GM21786 (cell line): ENCODE results near the gene KRTAP10-11.
"Not testable (repeated sequence)": the region's sequence is repeated elsewhere in the genome, so short reads cannot be mapped to it uniquely, and the experiment has no call there.

ENCODE experiments used
- ATAC-seq: cut with Tn5 transposase; IDR thresholded peaks from one replicate; pipeline ENCODE4 v1.9.1; 2021; ENCODE audit not compliant: unreplicated experiment

The KRTAP10-11 gene, protein sequence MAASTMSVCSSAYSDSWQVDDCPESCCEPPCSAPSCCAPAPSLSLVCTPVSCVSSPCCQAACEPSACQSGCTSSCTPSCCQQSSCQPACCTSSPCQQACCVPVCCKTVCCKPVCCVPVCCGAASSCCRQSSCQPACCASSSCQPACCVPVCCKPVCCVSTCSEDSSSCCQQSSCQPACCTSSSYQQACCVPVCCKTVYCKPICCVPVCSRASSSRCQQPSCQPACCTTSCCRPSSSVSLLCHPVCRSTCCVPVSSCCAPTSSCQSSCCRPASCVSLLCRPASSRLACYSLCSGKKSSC

DNA sequence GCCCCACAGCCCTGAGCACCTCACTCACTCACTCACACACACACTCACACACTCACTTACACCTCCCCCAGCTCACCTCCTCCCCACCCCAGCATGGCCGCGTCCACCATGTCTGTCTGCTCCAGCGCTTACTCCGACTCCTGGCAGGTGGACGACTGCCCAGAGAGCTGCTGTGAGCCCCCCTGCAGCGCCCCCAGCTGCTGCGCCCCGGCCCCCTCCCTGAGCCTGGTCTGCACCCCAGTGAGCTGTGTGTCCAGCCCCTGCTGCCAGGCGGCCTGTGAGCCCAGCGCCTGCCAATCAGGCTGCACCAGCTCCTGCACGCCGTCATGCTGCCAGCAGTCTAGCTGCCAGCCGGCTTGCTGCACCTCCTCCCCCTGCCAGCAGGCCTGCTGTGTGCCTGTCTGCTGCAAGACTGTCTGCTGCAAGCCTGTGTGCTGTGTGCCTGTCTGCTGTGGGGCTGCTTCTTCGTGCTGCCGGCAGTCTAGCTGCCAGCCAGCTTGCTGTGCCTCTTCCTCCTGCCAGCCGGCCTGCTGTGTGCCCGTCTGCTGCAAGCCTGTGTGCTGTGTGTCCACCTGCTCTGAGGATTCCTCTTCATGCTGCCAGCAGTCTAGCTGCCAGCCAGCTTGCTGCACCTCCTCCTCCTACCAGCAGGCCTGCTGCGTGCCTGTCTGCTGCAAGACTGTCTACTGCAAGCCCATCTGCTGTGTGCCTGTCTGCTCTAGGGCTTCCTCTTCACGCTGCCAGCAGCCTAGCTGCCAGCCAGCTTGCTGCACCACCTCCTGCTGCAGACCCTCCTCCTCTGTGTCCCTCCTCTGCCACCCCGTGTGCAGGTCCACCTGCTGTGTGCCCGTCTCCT, at the start of gene KRTAP10-11:
Gene KRTAP10-11 (plus strand): TSS at position 49 of the 856 bp plus-strand sequence. CDS start 45 bp downstream, at position 94.
- not testable (repeated sequence) for ATAC-seq

- no peak for ATAC-seq
Observed at GRCh38 chr21:44598061-44598460, 48.2 kb upstream of the KRTAP10-11 start.

DNA sequence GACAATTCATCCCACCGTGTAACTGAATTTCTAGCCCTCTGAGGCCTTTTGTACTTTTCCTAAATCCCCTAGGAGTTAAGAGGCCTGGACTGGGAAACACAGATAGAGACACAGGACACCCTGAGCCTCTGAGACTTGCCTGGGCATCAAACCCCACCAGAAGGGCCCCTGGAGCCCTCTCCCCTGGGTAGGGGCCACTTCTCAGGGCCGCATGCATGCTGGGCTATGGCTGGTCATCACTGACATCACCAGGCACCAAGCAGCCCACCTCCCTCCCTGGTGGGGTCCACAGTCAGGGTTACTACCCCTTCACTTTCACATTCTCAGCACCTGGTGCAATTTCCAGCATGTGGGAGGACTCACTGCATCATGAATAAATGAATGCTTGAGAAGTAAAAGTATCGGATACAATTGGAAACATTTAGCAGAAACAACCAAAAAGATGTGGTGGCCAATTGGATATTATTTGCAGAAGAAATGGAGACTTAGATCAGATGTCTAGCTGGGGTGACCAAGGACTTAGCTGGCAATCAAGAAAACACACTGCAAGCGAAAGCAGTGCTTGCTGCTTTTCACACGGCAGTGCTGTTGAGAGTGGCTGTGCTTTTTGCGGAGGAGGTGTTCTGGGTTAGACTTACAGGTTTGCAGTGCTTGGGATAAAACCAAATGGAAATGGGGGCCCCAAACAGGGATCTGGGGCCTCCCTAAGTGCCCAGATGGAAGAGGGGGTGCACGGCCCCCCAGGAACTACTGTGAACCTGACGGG, 46.8 kb upstream of the KRTAP10-11 start:
- ATAC-seq: no peak

DNA sequence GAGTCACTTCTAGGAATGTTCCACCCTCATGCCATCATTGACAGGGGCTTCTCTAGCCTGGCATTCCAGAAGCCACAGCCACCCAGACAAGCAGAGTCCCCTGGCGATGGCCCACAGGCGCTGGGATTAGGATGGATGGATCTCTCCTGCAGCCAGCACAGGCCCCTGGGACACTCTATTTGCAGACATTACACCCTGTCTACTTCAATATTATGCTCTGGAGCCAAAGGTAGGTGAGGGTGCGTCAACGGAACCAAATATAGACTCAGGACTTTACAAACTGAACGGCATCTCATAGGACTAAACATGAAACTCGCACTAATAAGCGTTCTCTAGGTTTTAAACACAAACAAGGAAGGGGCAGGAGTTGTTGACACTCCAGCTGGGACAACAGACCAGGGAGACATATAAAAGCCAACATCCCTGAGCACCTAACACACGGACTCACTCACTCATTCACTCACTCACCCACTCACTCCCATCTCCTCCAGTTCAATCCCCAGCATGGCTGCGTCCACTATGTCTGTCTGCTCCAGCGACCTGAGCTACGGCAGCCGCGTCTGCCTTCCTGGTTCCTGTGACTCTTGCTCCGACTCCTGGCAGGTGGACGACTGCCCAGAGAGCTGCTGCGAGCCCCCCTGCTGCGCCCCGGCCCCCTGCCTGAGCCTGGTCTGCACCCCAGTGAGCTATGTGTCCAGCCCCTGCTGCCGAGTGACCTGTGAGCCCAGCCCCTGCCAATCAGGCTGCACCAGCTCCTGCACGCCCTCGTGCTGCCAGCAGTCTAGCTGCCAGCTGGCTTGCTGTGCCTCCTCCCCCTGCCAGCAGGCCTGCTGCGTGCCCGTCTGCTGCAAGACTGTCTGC, 45.9 kb upstream of the KRTAP10-11 start, which contains the start of gene KRTAP10-7:
Gene KRTAP10-7 (plus strand): TSS at position 480 of the 861 bp plus-strand sequence. CDS start 25 bp downstream, at position 505.
- ATAC-seq: not testable (repeated sequence)

GRCh38 chr21:44601091-44601490, 45.1 kb upstream of the KRTAP10-11 start:
- ATAC-seq: not testable (repeated sequence)

- no peak for ATAC-seq
Observed at GRCh38 chr21:44601596-44602462, 44.4 kb upstream of the KRTAP10-11 start.

DNA sequence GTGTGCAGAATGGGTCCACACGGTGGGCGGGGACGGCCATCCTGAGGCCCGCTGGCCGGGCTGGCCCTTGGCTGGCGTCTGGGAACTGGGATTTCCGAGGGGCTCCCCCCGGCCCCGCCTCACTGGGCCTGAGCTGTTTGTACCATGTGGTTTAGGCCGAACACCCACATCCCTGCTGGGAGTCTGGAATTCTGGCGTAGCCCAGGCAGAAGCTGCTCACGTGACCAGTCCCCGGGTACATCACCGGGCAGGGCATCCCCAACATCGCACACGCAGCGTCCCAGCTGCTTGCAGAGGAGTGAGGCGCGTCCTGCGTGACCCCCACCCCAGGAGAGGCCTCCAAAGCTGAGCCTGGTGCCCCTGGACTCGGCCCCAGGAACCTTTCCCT, 43.8 kb upstream of the KRTAP10-11 start:
- ATAC-seq: no peak

- ATAC-seq: no peak
Observed at GRCh38 chr21:44603109-44603875, 42.9 kb upstream of the KRTAP10-11 start.

DNA sequence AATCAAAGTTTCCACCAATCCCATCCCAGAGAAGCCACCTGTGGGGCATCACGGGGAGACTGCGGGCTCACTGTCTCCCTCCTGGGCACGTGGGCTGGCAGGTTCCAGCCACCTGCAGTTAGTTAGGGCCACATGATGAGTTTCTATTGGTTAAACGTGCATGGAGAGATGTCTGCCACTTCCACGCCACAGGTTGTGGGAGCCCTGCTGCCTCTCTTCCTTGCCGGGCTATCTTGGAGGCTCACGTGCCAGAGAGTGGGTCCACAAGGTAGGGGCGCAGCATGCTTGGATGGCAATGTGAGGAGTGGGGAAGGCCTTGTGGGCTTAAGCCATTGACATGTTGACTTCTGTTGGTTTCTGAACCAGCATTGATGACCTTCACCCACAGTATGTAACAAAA, 42.3 kb upstream of the KRTAP10-11 start:
- no peak for ATAC-seq

- no peak for ATAC-seq
Observed at GRCh38 chr21:44606495-44606894, 39.7 kb upstream of the KRTAP10-11 start.

DNA sequence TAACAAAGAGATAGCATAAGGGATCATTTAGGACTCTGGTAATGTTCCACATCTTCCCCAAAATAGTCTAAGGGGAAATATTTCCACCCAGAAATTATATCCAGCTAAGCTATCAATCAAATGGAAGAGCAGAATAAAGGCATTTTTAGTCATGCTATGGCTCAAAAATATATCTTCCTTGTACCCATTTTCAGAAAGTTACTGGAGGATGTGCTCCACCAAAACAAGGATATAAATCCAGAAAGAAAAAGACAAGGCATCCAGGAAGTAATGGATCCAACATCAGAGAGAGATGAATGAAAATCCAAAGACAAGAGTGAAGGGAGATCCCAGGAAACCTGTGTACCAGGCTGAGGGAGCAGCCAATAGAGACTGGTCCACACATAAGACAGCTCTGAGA, 37.0 kb upstream of the KRTAP10-11 start:
- no peak for ATAC-seq

GRCh38 chr21:44610157-44610843, 35.9 kb upstream of the KRTAP10-11 start:
- not testable (repeated sequence) for ATAC-seq

DNA sequence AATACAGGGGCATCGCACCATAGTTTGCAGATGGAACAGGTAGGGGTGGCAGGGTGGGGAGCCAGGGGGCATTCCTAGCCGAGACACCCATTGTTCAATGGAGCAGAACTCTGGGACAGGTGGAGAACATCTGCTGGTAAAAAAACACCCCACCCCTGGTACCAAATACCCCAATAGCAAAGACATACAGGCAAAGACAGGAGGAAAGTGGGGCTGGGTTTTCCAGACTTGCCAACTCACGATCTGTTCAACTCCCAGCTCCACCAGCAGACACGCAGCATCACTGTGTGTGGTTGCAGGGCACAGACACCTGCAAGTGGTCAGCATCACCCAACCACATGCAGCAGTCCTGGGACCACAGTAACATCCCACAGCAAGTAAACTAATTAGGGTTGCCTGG, 34.7 kb upstream of the KRTAP10-11 start:
- ATAC-seq: no peak

DNA sequence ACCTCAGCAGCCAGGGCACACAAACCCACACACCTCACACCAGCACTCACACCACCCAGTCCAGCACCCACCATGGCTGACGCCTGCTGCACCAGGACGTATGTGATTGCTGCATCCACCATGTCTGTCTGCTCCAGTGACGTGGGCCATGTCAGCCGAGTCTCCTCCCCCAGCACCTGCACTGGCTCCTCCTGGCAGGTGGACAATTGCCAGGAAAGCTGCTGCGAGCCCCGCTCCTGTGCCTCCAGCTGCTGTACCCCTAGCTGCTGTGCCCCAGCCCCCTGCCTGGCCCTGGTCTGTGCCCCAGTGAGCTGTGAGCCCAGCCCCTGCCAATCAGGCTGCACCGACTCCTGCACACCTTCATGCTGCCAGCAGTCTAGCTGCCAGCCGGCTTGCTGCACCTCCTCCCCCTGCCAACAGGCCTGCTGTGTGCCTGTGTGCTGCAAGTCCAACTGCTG, 34.2 kb upstream of the KRTAP10-11 start, which contains the start of gene KRTAP10-8:
Gene KRTAP10-8 (plus strand): TSS at position 51 of the 458 bp plus-strand sequence. CDS start 22 bp downstream, at position 73.
- ATAC-seq: no peak

GRCh38 chr21:44612669-44613229, 33.5 kb upstream of the KRTAP10-11 start:
- no peak for ATAC-seq

GRCh38 chr21:44613386-44614155, 32.6 kb upstream of the KRTAP10-11 start:
- no peak for ATAC-seq
